GM19438 (cell line): Measurements from ENCODE around the gene KRTAP10-11.
"Not testable (repeated sequence)": the region's sequence is repeated elsewhere in the genome, so short reads cannot be mapped to it uniquely, and the experiment has no call there.

Experiments
- ATAC-seq: cut with Tn5 transposase; IDR thresholded peaks from one replicate; pipeline ENCODE4 v1.9.1; 2021; ENCODE audit warnings: low read depth; ENCODE audit not compliant: unreplicated experiment

Gene KRTAP10-11

DNA sequence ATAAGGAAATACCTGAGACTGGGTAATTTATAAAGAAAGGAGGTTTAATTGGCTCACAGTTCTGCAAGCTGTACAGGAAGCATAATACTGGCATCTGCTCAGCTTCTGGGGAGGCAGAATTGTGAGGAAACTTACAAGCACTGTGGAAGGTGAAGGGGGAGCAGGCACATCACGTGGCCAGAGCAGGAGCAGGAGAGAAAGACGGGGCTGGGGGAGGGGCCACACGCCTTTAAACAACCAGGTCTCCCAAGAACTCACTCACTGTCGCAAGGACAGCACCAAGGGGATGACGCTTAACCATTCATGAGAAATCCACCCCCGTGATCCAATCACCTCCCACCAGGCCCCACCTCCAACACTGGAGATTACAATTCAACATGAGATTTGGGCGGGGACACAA is 15.4 kb downstream of the KRTAP10-11 start:
- ATAC-seq, result not testable (repeated sequence)

DNA sequence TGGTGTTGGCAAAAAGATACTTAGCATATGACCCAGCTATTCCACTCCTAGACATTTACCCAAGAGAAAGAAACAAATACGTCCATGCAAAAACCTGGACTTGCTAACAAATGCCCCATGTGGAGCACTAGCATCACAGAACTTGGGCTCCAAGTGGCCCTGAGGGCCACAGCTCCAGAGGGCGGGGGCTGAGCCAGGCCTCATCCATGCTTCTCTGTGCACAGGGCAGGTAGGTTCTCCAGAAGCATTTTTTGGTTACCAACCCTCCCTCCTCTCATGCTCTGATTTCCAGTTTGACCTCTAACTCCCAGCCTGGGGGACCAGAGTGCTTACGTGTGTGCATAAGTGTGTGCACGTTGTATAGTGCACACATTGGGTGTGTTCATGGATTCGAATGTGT is 18.5 kb downstream of the KRTAP10-11 start:
- no peak for ATAC-seq

DNA sequence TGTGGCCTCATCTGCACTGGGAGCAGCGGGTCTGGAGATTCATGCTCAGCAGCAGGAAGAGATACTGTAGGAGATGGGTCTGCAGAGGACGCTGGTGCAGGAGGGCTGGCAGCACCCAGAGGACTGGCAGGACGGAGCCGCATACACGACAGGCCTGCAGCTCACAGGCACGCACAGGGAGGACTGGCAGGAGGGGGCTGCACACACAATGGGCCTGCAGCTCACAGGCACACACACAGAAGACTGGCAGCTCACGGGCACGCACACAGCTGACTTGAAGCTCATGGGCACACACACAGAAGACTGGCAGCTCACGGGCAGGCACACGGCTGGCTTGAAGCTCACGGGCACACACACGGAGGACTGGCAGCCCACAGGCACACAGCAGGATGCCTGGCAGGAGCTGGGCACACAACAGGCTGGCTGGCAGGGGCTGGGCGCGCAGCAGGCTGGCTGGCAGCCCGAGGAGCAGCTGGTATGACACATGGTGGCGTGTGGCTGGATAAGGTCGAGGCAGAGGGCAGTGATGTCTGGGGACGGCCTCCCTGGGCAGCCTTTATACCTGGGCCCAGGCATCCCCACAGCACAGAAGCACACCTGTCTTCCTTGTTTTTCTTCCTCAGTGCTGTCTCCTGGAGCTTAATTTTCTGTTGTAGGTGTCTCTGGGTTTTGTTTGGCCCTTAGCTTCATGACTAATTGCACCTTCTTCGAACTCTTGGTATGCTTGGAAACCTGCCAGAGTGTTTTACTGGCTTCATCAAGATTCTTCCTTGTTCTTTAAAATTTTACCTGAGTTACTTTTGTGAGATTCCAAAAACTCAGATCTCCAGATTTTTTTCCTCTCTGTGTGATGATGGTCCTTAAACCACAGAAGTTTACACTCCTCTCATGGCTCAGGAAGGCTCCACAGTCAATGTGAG is 20.4 kb downstream of the KRTAP10-11 start, which contains the start of gene KRTAP12-2:
Gene KRTAP12-2 (minus strand): TSS at position 527 of the 920 bp plus-strand sequence. CDS start 41 bp downstream, at position 486.
- ATAC-seq, result no peak

DNA sequence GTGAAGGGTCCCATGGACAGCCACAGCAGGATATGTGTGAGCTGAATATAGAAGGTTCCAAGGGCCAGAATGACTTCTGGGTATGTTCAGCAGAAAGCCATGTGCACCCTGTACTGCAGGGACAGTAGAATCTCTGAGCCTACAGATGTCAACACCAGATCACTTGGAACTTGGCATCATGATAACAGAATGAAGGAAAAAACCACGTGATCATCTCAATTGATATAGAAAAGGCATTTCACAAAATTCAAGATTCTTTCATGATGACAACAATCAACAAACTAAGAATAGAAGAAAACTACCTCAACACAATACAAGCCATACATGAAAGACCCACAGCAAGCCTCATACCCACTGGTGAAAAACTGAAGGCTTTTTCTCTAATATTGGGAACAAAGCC is 21.4 kb downstream of the KRTAP10-11 start:
- ATAC-seq, result no peak

DNA sequence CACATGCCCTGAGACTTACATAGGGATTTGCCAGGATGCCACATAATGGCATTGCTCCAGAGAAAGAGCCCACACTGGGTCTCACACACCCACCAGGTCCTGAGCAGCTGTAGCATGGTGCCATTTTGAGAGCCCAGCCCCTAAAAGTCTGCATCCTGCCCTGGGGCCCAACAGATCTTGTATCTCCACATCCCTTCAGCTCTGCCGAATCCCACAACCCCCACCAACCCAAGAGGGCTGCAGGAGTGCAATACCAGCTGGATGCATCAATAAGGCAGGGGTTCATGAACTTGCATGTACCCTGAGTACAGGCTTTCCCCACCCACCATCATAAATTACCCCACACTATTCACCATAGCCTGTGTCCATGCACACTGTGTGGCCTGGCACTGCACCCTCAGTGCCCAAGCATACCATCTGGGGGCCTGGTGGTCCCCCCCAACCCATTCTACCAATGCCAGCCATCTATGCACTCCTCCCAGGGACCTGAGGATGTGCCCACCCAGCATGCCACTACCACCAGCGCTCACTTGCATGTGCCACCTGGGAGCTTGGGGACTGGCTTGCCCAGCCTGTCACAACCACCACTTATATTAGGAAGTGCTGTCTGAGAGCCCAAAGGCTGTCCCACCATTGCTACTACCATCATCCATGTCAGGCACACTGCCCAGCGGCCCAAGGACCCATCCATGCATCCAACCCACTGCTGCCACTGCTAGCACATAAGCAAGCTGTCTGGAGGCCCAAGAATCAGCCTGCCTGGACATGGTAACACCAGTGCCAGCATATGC is 24.6 kb downstream of the KRTAP10-11 start:
- ATAC-seq, result no peak

DNA sequence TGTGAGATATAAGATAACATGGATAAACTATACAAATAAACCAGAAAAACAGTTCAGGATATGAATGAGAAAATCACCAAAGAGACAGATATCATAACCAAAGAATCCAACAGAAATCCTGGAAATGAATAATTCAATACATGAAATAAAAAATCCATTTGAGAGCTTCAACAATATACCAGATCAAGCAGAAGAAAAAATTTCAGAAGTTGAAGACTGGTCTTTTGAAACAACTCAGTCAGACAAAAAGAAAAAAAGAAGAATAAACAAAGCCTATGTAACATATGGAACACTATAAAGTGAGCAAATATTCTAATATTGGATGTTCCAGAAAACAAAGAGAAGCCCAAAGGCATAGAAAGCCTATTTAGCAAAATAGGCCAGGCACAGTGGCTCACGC is 25.7 kb downstream of the KRTAP10-11 start:
- no peak for ATAC-seq

DNA sequence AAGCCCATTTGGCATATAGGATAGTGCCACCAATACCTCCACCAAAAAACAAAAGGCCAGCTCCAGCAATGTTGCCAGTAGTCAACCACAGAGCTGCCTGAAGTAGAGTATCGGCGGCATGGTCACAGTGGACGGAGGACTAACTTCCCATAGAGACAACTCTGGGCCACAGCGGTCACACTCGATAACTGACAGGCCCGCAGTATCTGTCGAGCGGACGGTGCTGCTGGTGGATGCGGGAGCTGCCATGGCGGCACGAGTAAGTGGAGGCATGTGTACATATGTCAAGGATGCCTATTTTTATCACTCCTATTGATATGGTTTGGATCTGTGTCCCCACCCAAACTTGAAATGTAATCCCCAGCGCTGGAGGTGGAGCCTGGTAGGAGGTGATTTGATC is 31.7 kb downstream of the KRTAP10-11 start:
- no peak for ATAC-seq

DNA sequence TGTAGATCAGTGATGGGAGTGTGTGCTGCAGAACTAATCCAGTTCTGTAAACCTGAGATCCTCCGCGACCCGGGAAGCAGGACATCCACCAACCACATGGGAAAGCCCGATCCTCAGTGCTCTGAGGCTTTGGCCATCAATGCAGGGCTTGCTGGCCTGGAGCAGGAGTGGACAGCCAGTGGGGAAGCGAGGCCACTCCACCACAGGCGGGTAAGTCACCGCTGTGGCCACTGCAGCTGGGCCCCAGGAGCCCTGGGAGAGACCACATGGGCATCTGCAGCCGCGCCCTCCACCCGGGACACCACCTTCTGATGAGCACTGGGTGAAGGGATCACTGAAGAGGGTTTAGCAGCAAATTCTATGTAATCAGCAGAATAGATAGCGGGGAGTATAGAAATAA is 34.9 kb downstream of the KRTAP10-11 start:
- ATAC-seq, result no peak

DNA sequence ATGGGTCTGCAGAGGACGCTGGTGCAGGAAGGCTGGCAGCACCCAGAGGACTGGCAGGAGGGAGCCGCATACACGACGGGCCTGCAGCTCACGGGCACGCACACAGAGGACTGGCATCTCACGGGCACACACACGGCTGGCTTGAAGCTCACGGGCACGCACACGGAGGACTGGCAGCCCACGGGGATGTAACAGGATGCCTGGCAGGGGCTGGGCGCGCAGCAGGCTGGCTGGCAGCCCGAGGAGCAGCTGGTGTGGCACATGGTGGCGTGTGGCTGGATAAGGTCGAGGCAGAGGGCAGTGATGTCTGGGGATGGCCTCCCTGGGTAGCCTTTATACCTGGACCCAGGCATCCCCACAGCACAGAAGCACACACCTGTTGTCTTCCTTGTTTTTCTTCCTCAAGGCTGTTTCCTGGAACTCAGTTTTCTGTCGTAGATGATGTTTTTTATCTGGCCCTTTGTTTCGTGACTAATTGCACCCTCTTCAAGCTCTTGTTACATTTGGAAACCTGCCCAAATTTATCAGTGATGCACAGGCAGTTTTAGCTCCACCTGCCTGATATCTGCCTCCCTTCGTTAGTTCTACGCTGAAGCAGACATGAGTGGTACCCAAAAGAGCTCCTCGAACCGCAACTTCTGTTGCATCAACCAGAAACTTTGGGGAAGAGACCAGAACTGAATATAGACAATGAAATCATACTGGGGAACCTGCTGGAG is 35.8 kb downstream of the KRTAP10-11 start, which contains the start of gene KRTAP12-1:
Gene KRTAP12-1 (minus strand): TSS at position 303 of the 719 bp plus-strand sequence. CDS start 40 bp downstream, at position 263.
- no peak for ATAC-seq

DNA sequence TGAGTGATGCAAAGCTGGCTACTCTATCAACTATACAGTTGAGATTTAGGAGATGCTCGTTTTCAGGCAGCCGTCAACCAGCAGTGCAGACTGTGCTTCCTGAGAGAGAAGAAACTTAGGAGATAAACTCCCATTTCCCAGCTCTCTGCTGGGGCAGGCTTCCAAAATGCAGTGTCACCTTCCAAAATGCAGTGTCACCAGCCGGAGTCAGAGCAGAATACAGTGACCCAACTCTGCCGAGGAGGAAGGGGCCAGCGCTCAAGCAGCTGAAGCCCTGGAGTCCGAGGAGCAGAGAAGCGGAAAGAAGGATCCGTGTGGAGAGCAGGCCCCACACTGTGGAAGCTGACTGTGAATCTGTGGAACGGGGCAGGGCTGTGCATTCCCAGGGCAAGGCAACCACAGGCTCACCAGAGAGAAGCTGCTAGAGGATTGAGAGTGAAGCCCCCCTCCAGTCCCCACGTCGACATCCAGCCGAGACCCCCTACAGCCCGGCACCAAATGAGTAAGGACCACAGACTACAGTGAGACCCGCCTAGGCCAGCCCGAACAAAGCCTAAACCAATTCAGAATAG is 36.5 kb downstream of the KRTAP10-11 start:
- no peak for ATAC-seq

DNA sequence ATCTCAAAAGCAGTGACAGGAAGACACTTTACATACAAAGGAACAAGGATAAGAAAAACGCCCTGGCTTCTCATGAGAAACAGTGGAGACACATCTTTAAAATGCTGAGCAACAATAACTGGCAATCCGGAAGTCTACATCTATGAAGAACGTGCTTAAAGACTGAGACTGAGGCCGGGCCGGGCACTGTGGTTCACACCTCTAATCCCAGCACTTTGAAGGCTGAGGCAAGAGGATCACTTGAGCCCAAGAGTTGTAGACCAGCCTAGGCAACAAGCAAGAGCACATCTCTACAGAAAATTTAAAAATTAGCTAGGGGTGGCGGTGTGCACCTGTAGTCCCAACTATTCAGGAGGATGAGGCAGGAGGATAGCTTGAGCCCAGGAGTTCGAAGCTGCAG is 37.9 kb downstream of the KRTAP10-11 start:
- ATAC-seq, result no peak

DNA sequence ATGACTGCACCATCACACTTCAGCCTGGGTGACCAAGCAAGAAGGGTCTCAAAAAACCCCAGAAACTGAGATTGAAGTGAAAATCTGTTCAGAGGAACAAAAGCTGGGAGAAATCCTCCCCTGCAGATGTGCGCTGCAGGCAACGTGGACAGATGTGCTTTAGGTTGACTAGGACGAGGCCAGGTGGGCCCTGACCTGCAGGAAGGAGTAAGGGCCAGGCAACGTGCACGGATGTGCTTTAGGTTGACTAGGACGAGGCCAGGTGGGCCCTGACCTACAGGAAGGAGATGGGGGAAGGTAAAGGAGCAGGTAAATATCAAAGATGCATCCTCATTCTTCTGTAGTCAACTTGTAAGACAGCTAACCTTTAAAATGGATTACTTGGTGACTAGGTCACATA is 38.3 kb downstream of the KRTAP10-11 start:
- no peak for ATAC-seq

DNA sequence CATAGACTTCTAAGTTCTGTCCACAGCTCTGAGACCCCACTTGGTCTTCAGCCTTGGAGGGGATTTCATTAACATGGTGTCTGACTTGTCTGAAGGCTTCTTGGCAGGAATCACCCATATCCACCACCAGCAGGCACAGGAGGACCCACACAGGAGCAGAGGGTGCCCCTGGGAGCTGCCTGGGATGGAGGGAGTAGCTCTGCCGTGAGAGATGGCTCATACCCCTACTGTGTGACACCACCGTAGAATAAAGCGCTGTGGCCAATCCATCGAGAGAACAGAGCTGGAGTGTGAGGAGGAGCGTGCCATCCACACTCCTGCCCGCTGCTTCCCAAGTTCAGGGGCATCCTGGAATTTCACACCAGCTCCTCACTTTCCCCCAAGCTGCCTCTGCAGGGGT is 38.8 kb downstream of the KRTAP10-11 start:
- not testable (repeated sequence) for ATAC-seq

DNA sequence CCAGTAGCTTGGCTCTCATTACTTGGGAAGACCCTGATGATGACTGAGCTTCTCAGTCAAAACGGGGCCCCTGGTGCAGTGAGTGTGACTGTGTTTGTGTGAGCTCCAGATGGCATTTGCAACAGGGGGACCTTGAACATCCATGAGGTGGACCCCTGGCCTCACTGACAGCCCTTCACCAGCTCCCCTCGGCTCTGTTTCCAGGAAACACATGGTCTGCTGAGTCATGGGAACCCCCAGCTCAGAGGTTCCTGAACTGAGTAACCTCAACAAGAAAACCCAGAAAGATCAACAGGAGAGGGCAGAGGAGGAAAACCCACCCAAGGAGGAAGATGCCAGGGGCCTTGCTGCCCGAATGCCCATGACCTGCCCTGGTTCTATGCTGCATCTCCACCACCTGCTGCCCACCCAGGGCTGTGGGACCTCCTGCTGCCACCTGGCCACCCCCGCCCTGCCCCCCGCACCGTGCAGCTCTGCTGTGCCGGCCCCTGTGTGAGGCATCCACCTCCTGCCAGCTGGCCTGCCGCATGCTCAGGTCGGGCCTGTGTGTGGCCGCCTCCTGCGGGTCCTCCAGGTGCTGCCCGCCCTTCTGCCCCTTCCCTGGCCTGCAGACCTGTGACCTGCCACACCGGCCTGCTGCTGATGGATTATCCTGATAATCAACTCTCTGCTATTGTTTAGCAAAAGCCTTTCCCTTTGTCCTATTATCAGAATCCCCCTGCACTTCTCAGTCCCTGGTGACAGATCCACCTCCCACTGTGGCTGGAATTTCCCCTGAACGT is 40.0 kb downstream of the KRTAP10-11 start:
- ATAC-seq, result no peak

DNA sequence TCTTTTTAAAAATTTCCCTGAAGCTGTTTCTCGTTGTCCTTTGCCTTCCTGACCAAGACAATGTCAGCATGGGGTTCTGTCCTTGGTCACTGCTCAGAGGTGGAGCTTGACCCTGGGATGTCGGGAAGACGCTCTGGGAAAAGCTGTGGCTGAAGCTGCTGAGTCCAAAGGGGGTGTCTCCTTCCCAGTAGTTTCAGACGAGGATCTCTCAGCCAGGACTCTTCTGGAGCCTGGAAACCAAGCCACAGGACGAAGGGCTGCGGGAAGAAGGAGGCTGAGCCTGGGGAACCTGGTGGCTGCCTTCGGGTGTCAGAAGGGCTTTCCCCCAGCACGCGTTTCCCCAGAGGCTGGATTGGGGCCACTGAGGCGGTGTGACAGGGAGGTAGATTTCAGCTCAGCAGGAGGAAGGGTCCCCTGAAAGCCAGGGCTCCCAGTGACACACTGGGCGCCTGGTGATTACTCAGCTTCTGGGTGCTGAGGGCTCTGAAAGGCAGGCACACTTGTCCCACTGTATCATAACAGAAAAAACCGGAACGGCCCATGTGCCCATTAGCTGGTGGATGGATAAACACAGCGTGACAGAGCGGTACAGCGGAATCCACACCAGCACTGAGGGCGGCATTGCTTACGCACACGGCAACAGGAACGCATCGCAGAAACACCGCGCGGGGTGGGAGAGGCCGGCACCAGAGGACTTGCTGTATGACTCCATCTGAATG is 40.8 kb downstream of the KRTAP10-11 start:
- no peak for ATAC-seq

DNA sequence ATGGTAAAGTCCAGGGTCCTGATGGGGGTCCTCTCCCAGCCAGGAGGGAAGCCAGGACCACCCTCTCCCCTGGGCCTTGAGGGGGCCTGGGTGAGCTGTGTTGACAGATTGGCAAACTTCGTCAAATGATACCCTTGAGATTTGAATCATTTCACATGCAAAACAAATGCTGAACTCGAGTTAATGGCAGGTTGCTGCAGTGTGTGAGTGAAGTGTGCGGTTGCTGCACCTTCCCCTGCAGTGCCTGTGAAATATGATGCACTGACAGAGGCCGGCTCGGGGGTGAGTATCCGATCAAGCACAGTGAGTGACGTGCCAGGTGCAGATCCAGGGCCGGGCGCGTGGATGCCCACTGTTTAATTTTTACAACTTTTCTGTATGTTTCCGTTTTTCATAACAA is 41.5 kb downstream of the KRTAP10-11 start:
- no peak for ATAC-seq

DNA sequence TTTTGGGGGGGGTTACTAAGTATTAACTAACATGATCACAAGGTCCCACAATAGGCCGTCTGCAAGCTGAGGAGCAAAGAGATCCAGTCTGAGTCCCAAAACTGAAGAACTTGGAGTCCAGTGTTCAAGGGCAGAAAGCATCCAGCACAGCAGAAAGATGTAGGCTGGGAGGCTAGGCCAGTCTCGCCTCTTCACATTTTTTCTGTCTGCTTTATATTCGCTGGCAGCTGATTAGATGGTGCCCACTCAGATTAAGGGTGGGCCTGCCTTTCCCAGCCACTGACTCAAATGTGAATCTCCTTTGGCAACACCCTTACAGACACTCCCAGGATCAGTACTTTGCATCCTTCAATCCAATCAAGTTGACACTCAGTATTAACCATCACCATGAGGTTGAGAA is 43.5 kb downstream of the KRTAP10-11 start:
- ATAC-seq, result not testable (repeated sequence)

DNA sequence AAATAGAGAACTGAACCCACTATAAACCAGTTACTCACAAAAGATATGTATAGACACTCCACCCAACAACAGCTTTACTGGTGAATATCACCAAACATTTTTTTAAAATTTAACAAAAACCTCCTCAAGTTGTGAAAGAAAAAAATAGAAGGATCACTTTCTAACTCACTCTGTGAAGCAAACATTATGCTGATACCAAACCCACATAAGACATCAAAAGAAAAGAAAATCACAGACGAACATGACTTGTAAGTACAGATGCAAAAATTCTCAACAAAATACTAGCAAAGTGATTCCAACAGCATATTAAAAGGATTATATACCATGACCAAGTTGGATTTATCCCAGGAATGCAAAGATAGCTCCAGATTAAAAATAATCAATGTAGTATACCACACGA is 45.5 kb downstream of the KRTAP10-11 start:
- no peak for ATAC-seq
